Measurements from ENCODE around the gene FCHSD1.
"Not testable (repeated sequence)": the region's sequence is repeated elsewhere in the genome, so short reads cannot be mapped to it uniquely, and the experiment has no call there.

Gene FCHSD1

GRCh38 chr5:141615991-141616720, 35.1 kb downstream of the FCHSD1 start:
- Histone ChIP-seq H3K9ac (ENCODE audit: insufficient read length, low read depth) (no peak overlapping the region), H3K36me3 (ENCODE audit: insufficient read depth, insufficient read length, low read length) (peaks cover 25% of the 10 kb centered on the region), H3K27me3 (ENCODE audit: insufficient read depth, insufficient read length) (no peaks in the 10 kb centered on the region), H3K4me3 (ENCODE audit: insufficient read length, low read depth) (no peak overlapping the region), H3K9me3 (ENCODE audit: insufficient read depth, low read length) (no peaks in the 10 kb centered on the region), H3K4me1 (ENCODE audit: insufficient read depth, insufficient read length) (no peaks in the 10 kb centered on the region)
- no peak for TF ChIP-seq SUZ12 (IDR thresholded peaks at IDR 0.05; ENCODE audit: extremely low read depth, insufficient read depth, insufficient read length)
- no peak for DNase-seq (ENCODE audit: low read depth, low spot score)

- H3K4me3 ChIP-seq (ENCODE audit: insufficient read length, low read depth), result no peak overlapping the region
- no peak overlapping the region for H3K9ac ChIP-seq (ENCODE audit: insufficient read length, low read depth)
- no peaks in the 10 kb centered on the region for H3K9me3 ChIP-seq (ENCODE audit: insufficient read depth, low read length)
- peaks cover 13% of the 10 kb centered on the region for H3K36me3 ChIP-seq (ENCODE audit: insufficient read depth, insufficient read length, low read length)
- H3K4me1 ChIP-seq (ENCODE audit: insufficient read depth, insufficient read length), result no peaks in the 10 kb centered on the region
- H3K27me3 ChIP-seq (ENCODE audit: insufficient read depth, insufficient read length), result no peaks in the 10 kb centered on the region
- DNase-seq (ENCODE audit: low read depth, low spot score), result no peak
- no peak for TF ChIP-seq YY1 (IDR thresholded peaks at IDR 0.05; ENCODE audit: insufficient read depth, insufficient read length)
- TF ChIP-seq SUZ12 (IDR thresholded peaks at IDR 0.05; ENCODE audit: extremely low read depth, insufficient read depth, insufficient read length), result no peak
- no peak for TF ChIP-seq ZNF274 (IDR thresholded peaks at IDR 0.05; ENCODE audit: low read depth, low read length)
These were observed 37.9 kb downstream of the FCHSD1 start for GRCh38 chr5:141613344-141613743.

GRCh38 chr5:141611289-141611688, 39.9 kb downstream of the FCHSD1 start:
- no peak overlapping the region for H3K4me3 ChIP-seq (ENCODE audit: insufficient read length, low read depth)
- H3K4me1 ChIP-seq (ENCODE audit: insufficient read depth, insufficient read length), result no peaks in the 10 kb centered on the region
- no peaks in the 10 kb centered on the region for H3K9me3 ChIP-seq (ENCODE audit: insufficient read depth, low read length)

GRCh38 chr5:141609921-141610320, 41.3 kb downstream of the FCHSD1 start:
- not testable (repeated sequence) for H3K4me1 ChIP-seq (ENCODE audit: insufficient read depth, insufficient read length); H3K36me3 ChIP-seq (ENCODE audit: insufficient read depth, insufficient read length, low read length); H3K9me3 ChIP-seq (ENCODE audit: insufficient read depth, low read length); DNase-seq (ENCODE audit: low read depth, low spot score); H3K4me3 ChIP-seq (ENCODE audit: insufficient read length, low read depth); H3K9ac ChIP-seq (ENCODE audit: insufficient read length, low read depth); H3K27me3 ChIP-seq (ENCODE audit: insufficient read depth, insufficient read length)

More at GRCh38 chr5:141611289-141611688, 39.9 kb downstream of the FCHSD1 start:
- Histone ChIP-seq H3K36me3 (ENCODE audit: insufficient read depth, insufficient read length, low read length) (peaks cover 4% of the 10 kb centered on the region), H3K9ac (ENCODE audit: insufficient read length, low read depth) (no peak overlapping the region), H3K27me3 (ENCODE audit: insufficient read depth, insufficient read length) (no peaks in the 10 kb centered on the region)
- TF ChIP-seq YY1 (IDR thresholded peaks at IDR 0.05; ENCODE audit: insufficient read depth, insufficient read length) (no peak), SUZ12 (IDR thresholded peaks at IDR 0.05; ENCODE audit: extremely low read depth, insufficient read depth, insufficient read length) (no peak), ZNF274 (IDR thresholded peaks at IDR 0.05; ENCODE audit: low read depth, low read length) (no peak)
- DNase-seq (ENCODE audit: low read depth, low spot score), result no peak

GRCh38 chr5:141609044-141609443, 42.2 kb downstream of the FCHSD1 start:
- H3K4me1 ChIP-seq (ENCODE audit: insufficient read depth, insufficient read length), result peaks cover 2% of the 10 kb centered on the region
- TF ChIP-seq YY1 (IDR thresholded peaks at IDR 0.05; ENCODE audit: insufficient read depth, insufficient read length) (no peak), ZNF274 (IDR thresholded peaks at IDR 0.05; ENCODE audit: low read depth, low read length) (no peak), SUZ12 (IDR thresholded peaks at IDR 0.05; ENCODE audit: extremely low read depth, insufficient read depth, insufficient read length) (no peak)
- no peak for DNase-seq (ENCODE audit: low read depth, low spot score)

GRCh38 chr5:141608557-141608956, 42.7 kb downstream of the FCHSD1 start:
- no peak for TF ChIP-seq ZNF274 (IDR thresholded peaks at IDR 0.05; ENCODE audit: low read depth, low read length)
- TF ChIP-seq SUZ12 (IDR thresholded peaks at IDR 0.05; ENCODE audit: extremely low read depth, insufficient read depth, insufficient read length), result no peak
- TF ChIP-seq YY1 (IDR thresholded peaks at IDR 0.05; ENCODE audit: insufficient read depth, insufficient read length), result no peak
- DNase-seq (ENCODE audit: low read depth, low spot score), result no peak
- Histone ChIP-seq H3K4me1 (ENCODE audit: insufficient read depth, insufficient read length) (peaks cover 2% of the 10 kb centered on the region), H3K9me3 (ENCODE audit: insufficient read depth, low read length) (no peaks in the 10 kb centered on the region), H3K27me3 (ENCODE audit: insufficient read depth, insufficient read length) (no peaks in the 10 kb centered on the region), H3K36me3 (ENCODE audit: insufficient read depth, insufficient read length, low read length) (no peaks in the 10 kb centered on the region), H3K4me3 (ENCODE audit: insufficient read length, low read depth) (no peak overlapping the region), H3K9ac (ENCODE audit: insufficient read length, low read depth) (no peak overlapping the region)

More at GRCh38 chr5:141609044-141609443, 42.2 kb downstream of the FCHSD1 start:
- no peak overlapping the region for H3K4me3 ChIP-seq (ENCODE audit: insufficient read length, low read depth)
- no peak overlapping the region for H3K9ac ChIP-seq (ENCODE audit: insufficient read length, low read depth)
- no peaks in the 10 kb centered on the region for H3K36me3 ChIP-seq (ENCODE audit: insufficient read depth, insufficient read length, low read length)
- H3K27me3 ChIP-seq (ENCODE audit: insufficient read depth, insufficient read length), result no peaks in the 10 kb centered on the region
- H3K9me3 ChIP-seq (ENCODE audit: insufficient read depth, low read length), result no peaks in the 10 kb centered on the region

- Histone ChIP-seq H3K4me1 (ENCODE audit: insufficient read depth, insufficient read length) (peaks cover 2% of the 10 kb centered on the region), H3K4me3 (ENCODE audit: insufficient read length, low read depth) (no peak overlapping the region), H3K27me3 (ENCODE audit: insufficient read depth, insufficient read length) (no peaks in the 10 kb centered on the region), H3K36me3 (ENCODE audit: insufficient read depth, insufficient read length, low read length) (no peaks in the 10 kb centered on the region), H3K9ac (ENCODE audit: insufficient read length, low read depth) (no peak overlapping the region), H3K9me3 (ENCODE audit: insufficient read depth, low read length) (no peaks in the 10 kb centered on the region)
- no peak for TF ChIP-seq SUZ12 (IDR thresholded peaks at IDR 0.05; ENCODE audit: extremely low read depth, insufficient read depth, insufficient read length)
- TF ChIP-seq ZNF274 (IDR thresholded peaks at IDR 0.05; ENCODE audit: low read depth, low read length), result no peak
- no peak for TF ChIP-seq YY1 (IDR thresholded peaks at IDR 0.05; ENCODE audit: insufficient read depth, insufficient read length)
- no peak for DNase-seq (ENCODE audit: low read depth, low spot score)
These were observed 43.2 kb downstream of the FCHSD1 start for GRCh38 chr5:141608046-141608445.
